ENCODE data around the gene TGM2.

TGM2 gene

GRCh38 chr20:38199501-38200390, 34.7 kb upstream of the TGM2 start:
- no peak for DNase-seq

GRCh38 chr20:38198238-38198861, 33.3 kb upstream of the TGM2 start:
- DNase-seq: no peak

GRCh38 chr20:38197619-38198018, 32.5 kb upstream of the TGM2 start:
- no peak for DNase-seq

- no peak for DNase-seq
These were observed 32.1 kb upstream of the TGM2 start for GRCh38 chr20:38197217-38197616.

- peak; percentile 64 for DNase-seq
These were observed 31.5 kb upstream of the TGM2 start for GRCh38 chr20:38196592-38196991.

- no peak for DNase-seq
These were observed 31.0 kb upstream of the TGM2 start for GRCh38 chr20:38196076-38196475.

- no peak for DNase-seq
These were observed 30.5 kb upstream of the TGM2 start for GRCh38 chr20:38195521-38195920.

GRCh38 chr20:38194971-38195504, 30.0 kb upstream of the TGM2 start:
- DNase-seq: no peak

GRCh38 chr20:38193586-38194105, 28.6 kb upstream of the TGM2 start:
- DNase-seq: no peak

- DNase-seq: no peak
These were observed 27.3 kb upstream of the TGM2 start for GRCh38 chr20:38192323-38192885.

- no peak for DNase-seq
These were observed 26.6 kb upstream of the TGM2 start for GRCh38 chr20:38191654-38192053.

GRCh38 chr20:38190936-38191371, 25.9 kb upstream of the TGM2 start:
- no peak for DNase-seq

- no peak for DNase-seq
These were observed 25.1 kb upstream of the TGM2 start for GRCh38 chr20:38190166-38190565.

GRCh38 chr20:38187517-38187916, 22.4 kb upstream of the TGM2 start:
- DNase-seq: no peak

- no peak for DNase-seq
These were observed 21.7 kb upstream of the TGM2 start for GRCh38 chr20:38186788-38187221.

GRCh38 chr20:38184101-38184500, 19.0 kb upstream of the TGM2 start:
- DNase-seq: peak; percentile 45

GRCh38 chr20:38181971-38182370, 16.9 kb upstream of the TGM2 start:
- no peak for DNase-seq

- DNase-seq: no peak
These were observed 16.2 kb upstream of the TGM2 start for GRCh38 chr20:38181207-38181801.

GRCh38 chr20:38180781-38181180, 15.7 kb upstream of the TGM2 start:
- no peak for DNase-seq

- peak; percentile 44 for DNase-seq
These were observed 14.8 kb upstream of the TGM2 start for GRCh38 chr20:38179846-38180245.

- no peak for DNase-seq
These were observed 13.5 kb upstream of the TGM2 start for GRCh38 chr20:38178581-38178980.

- DNase-seq: no peak
These were observed 13.0 kb upstream of the TGM2 start for GRCh38 chr20:38178065-38178491.

- no peak for DNase-seq
These were observed 12.1 kb upstream of the TGM2 start for GRCh38 chr20:38177201-38177600.

Measured in fibroblast of skin of abdomen (primary cell).